ENCODE data around the gene CDH23.

DNA sequence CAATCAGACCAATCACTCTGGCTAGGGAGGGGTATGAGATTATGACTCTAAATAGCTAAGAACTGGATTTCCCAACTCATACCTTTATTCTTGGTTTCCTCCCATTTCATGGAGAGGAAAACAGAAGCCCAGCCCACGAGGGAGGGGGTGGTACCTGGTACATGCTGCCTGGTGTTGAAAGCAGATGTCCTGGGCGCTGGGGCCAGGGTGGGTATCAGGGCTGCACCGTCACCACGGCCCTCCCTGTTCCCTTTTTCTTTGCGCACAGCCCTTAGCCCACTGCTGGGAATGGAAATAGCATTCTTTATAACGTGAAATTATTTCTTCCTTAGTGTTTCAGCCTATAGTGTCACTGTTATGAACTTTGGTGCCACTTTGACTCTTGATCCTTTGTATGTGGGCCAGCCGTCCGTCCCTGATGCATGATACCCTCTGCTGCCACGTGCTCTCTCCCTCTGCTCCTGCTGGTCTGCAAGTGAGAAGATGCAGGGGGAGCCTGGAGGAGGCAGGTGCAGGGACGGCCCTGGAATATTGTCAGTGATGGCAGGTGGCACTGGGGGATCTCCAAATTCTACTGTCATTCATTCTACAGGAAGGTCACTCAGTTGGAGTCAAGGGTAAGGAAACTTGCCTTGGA lies 158.5 kb downstream of the CDH23 start:
- no peak for TF ChIP-seq EZH2phosphoT487 (IDR thresholded peaks at IDR 0.05; ENCODE audit: insufficient read depth, low read depth)
- TF ChIP-seq EZH2 (IDR thresholded peaks at IDR 0.05; ENCODE audit: insufficient read depth, poor library complexity, severe bottlenecking) = no peak

Measured in GM23248 (cell line).